K562 (cell line): ENCODE results near the gene TSEN34. TPM values are rescaled to one million over a fixed set of nuclear protein-coding genes. Genes with fewer than 3 reads are reported as not detected.

Experiments
- CREB1 ChIP-seq, 2 experiments: sonication (generic) in 1 of 2; formaldehyde crosslinking in 1 of 2; IDR thresholded peaks; 2 replicates each; pipeline versions ENCODE4 v1.6.1 to v1.8.0; 2012 to 2022; ENCODE audit warnings: inconsistent platforms in 1 of 2, mild to moderate bottlenecking in 1 of 2, missing genetic modification reagents in 1 of 2, moderate library complexity in 1 of 2
- CREB3L1 ChIP-seq: fragments of 450-650 bp; IDR thresholded peaks from 2 replicates; pipeline ENCODE4 v1.6.1; 2014; ENCODE audit warnings: low read depth, mild to moderate bottlenecking, moderate library complexity, borderline replicate concordance
- HMGXB4 ChIP-seq: sonication (generic); formaldehyde crosslinking; IDR thresholded peaks from 2 replicates; pipeline ENCODE4 v1.8.1; 2023; ENCODE audit warnings: mild to moderate bottlenecking, missing genetic modification reagents
- JUNB ChIP-seq: fragments of 450-650 bp; formaldehyde crosslinking; conservative IDR thresholded peaks from 2 replicates; pipeline ENCODE4 v1.4.0; 2020; ENCODE audit warnings: mild to moderate bottlenecking
- KAT2B ChIP-seq: IDR thresholded peaks from one replicate; pipeline ENCODE4 v1.6.1; 2012; ENCODE audit warnings: low read depth, mild to moderate bottlenecking, control low read depth, inconsistent platforms, low read length, moderate library complexity
- MAX ChIP-seq: sonication (generic); formaldehyde crosslinking; IDR thresholded peaks from 2 replicates; pipeline ENCODE4 v1.9.0; 2022; ENCODE audit warnings: mild to moderate bottlenecking, missing genetic modification reagents
- NR2F6 ChIP-seq: fragments of 450-650 bp; formaldehyde crosslinking; IDR thresholded peaks from 2 replicates; pipeline ENCODE4 v1.4.0; 2020; ENCODE audit warnings: mild to moderate bottlenecking
- POLR2B ChIP-seq: fragments of 450-650 bp; IDR thresholded peaks from 2 replicates; pipeline ENCODE4 v1.6.1; 2018; ENCODE audit warnings: low read depth; ENCODE audit not compliant: partially characterized antibody
- RAD21 ChIP-seq, 2 experiments: fragments of 250-450 bp in 1 of 2; fragments of 450-650 bp in 1 of 2; sonication (Bioruptor Pico) in 1 of 2; formaldehyde crosslinking in 1 of 2; IDR thresholded peaks in 1 of 2; conservative IDR thresholded peaks in 1 of 2; 2 replicates each; pipeline versions ENCODE4 v1.4.0 to v1.8.0; 2020 to 2022; ENCODE audit warnings: mild to moderate bottlenecking in 2 of 2, moderate library complexity in 1 of 2
- RBM39 ChIP-seq: fragments of 200-400 bp; formaldehyde crosslinking; optimal IDR thresholded peaks from 2 replicates; pipeline ENCODE3; 2018; ENCODE audit warnings: low read depth, low read length
- TAF7 ChIP-seq: fragments of 450-650 bp; IDR thresholded peaks from 2 replicates; pipeline ENCODE4 v1.6.1; 2016; ENCODE audit warnings: missing genetic modification characterization, missing compliant biosample characterization
- TRIM24 ChIP-seq, 2 experiments: fragments of 450-650 bp; IDR thresholded peaks; 2 replicates each; pipeline ENCODE4 v1.6.1; 2016
- TRIM28 ChIP-seq: fragments of 450-650 bp; IDR thresholded peaks from 2 replicates; pipeline ENCODE4 v1.6.1; 2017
- polyA plus RNA-seq, 8 experiments: library from polyadenylated mRNA; depleted of rRNA in 4 of 8; stranded (reverse) in 5 of 8; unstranded in 3 of 8; fragments of >200 nt; fragmentation: Nextera tagmentation in 2 of 8; fragmentation: Illumina TruSeq in 1 of 8; extraction: Ambion mirVana in 2 of 8; extraction: Trizol in 1 of 8; gene quantifications; 2 replicates each; pipeline versions ENCODE4 v1.2.1 to v1.2.3, GENCODE V29; 2011 to 2014; ENCODE audit warnings: inconsistent platforms in 1 of 8, missing spikeins in 1 of 8
- total RNA-seq, 7 experiments: library from RNA; depleted of rRNA in 6 of 7; stranded (reverse); fragments of >200 nt in 6 of 7; fragmentation: Illumina TruSeq in 2 of 7; extraction: Trizol in 2 of 7; gene quantifications; 2 replicates each; pipeline versions ENCODE4 v1.2.1 to v1.2.3, GENCODE V29; 2011 to 2021; ENCODE audit warnings: low replicate concordance in 1 of 7

The TSEN34 gene
- total and polyA plus RNA-seq, 9 of the 15 experiments (the other 6 are each of a cell fraction or from before 2014, with no cell fraction given): 3.1 to 57.6 (median 29.5) TPM

GRCh38 chr19:54159352-54160181, 31.5 kb upstream of the TSEN34 start, which contains the start of gene LENG1 (continued):
- peak; percentile 76; the same call in 1 of the 2 replicates for TF ChIP-seq HMGXB4 (CRISPR knock-in tag)
- no peak for TF ChIP-seq TRIM28
- TF ChIP-seq RAD21 (CRISPR knock-in tag; conservative IDR thresholded peaks at IDR 0.05 in 1 of 2, IDR thresholded peaks at IDR 0.05 in 1 of 2): no peak
- peak; percentile 82 for TF ChIP-seq POLR2B
- no peak for TF ChIP-seq TRIM24 (IDR thresholded peaks at IDR 0.05)
- TF ChIP-seq RBM39: no peak
- peak; percentile 76 for TF ChIP-seq CREB1 (IDR thresholded peaks at IDR 0.05)
- peak; percentile 80 for TF ChIP-seq CREB1 (CRISPR knock-in tag; IDR thresholded peaks at IDR 0.05)
- TF ChIP-seq JUNB (CRISPR knock-in tag): no peak
- no peak for TF ChIP-seq KAT2B
- 0 out of 2 replicates have a peak, but pooled peaks have one; percentile 49 for TF ChIP-seq TAF7
- no peak for TF ChIP-seq NR2F6 (CRISPR knock-in tag)
- TF ChIP-seq CREB3L1: 0 out of 2 replicates have a peak, but pooled peaks have one; percentile 30
- TF ChIP-seq MAX (CRISPR knock-in tag): peak; percentile 71
